Esophagus squamous epithelium (tissue), 5 donors: Measurements from ENCODE around the gene SOS1. TPM values are rescaled to one million over a fixed set of nuclear protein-coding genes. Genes with fewer than 3 reads are reported as not detected.

Source experiments
- DNase-seq: peaks from one replicate; lab custom pipeline; 2025; lab: John Stamatoyannopoulos, UW
- H3K27ac ChIP-seq, 4 donors: fragments of 200-600 bp; sonication (generic); one replicate each; pipeline ENCODE4 v1.5.1; 2016 to 2019; ENCODE audit warnings: mild to moderate bottlenecking in 1 of 4
- H3K27me3 ChIP-seq, 4 donors: fragments of 200-600 bp; sonication (generic); 1 replicate in 3 of 4; 2 replicates in 1 of 4; pipeline versions ENCODE4 v1.5.1 to v1.6.0; 2017 to 2021; ENCODE audit warnings: antibody characterized with exemption in 1 of 4
- H3K36me3 ChIP-seq, 3 donors: fragments of 200-600 bp; sonication (generic); one replicate each; pipeline ENCODE4 v1.5.1; 2016 to 2019
- H3K4me1 ChIP-seq, 3 donors: fragments of 200-600 bp; sonication (generic); one replicate each; pipeline ENCODE4 v1.5.1; 2017 to 2019
- H3K4me3 ChIP-seq, 4 donors: fragments of 200-600 bp; sonication (generic); 1 replicate in 3 of 4; 2 replicates in 1 of 4; pipeline ENCODE4 v1.5.1; 2016 to 2019; ENCODE audit warnings: mild to moderate bottlenecking in 2 of 4, moderate library complexity in 1 of 4
- H3K9me3 ChIP-seq, 3 donors: fragments of 200-600 bp; sonication (generic); one replicate each; pipeline ENCODE4 v1.5.1; 2016 to 2019
- CTCF ChIP-seq, 6 experiments: fragments of 450-650 bp in 4 of 6; fragments of 200-600 bp in 2 of 6; sonication (generic) in 2 of 6; IDR thresholded peaks; one replicate each; pipeline ENCODE4 v1.5.1; 2016 to 2019; ENCODE audit warnings: antibody characterized with exemption in 6 of 6, mild to moderate bottlenecking in 4 of 6, moderate library complexity in 4 of 6
- POLR2A ChIP-seq, 4 donors: fragments of 450-650 bp; IDR thresholded peaks; one replicate each; pipeline ENCODE4 v1.6.1; 2017; ENCODE audit warnings: antibody characterized with exemption in 4 of 4, mild to moderate bottlenecking in 4 of 4, moderate library complexity in 3 of 4
- WGBS, 2 donors: methylation state at CpG; one replicate each; pipeline ENCODE4 v1.1.5; 2018; 5-methylcytosine and 5-hydroxymethylcytosine counted together
- intact Hi-C: fragments of 100-400 bp; cut with DNase I; formaldehyde crosslinking; loops from one replicate; pipeline ENCODE4 v1.15.0; 2022
- total RNA-seq, 4 donors: library from RNA; depleted of rRNA; stranded (reverse); fragments of >200 nt; gene quantifications; one replicate each; pipeline ENCODE4 v1.1.0, GENCODE V29; 2016
- donor health status: DM: yes; HTN: yes; CAD: no.

SOS1 gene
- total RNA-seq, 4 donors from 2014 or later = 15.1 to 48.2 (median 27.8) TPM

- TF ChIP-seq CTCF (IDR thresholded peaks at IDR 0.05) (no peak), POLR2A (IDR thresholded peaks at IDR 0.05) (no peak)
- no peaks in the 10 kb centered on the region for H3K36me3 ChIP-seq
- H3K27me3 ChIP-seq = peaks cover 0 to 18% (median 0%) of the 10 kb centered on the region in 4 donors
- H3K4me1 ChIP-seq = peaks cover 4 to 12% (median 10%) of the 10 kb centered on the region in 3 donors
- no peak overlapping the region for H3K27ac ChIP-seq
- no peak for DNase-seq
- WGBS, 2 donors = 83 to 86% methylated on average over 3 to 4 of the region's 24 CpGs
- H3K9me3 ChIP-seq = no peaks in the 10 kb centered on the region
- peak overlapping the region in 2 of 4 donors; percentile 49 to 65 for H3K4me3 ChIP-seq
- intact Hi-C loops = no loop called here
Observed at GRCh38 chr2:38959466-38959865, 161.4 kb downstream of the SOS1 start.

- intact Hi-C loops = no loop called here
- no peak for DNase-seq
- no peak overlapping the region for H3K4me3 ChIP-seq
- WGBS, 2 donors = 88 to 94% methylated on average over 2 to 3 of the region's 5 CpGs
- H3K4me1 ChIP-seq = peaks cover 4 to 12% (median 10%) of the 10 kb centered on the region in 3 donors
- no peak overlapping the region for H3K27ac ChIP-seq
- TF ChIP-seq CTCF (IDR thresholded peaks at IDR 0.05) (no peak), POLR2A (IDR thresholded peaks at IDR 0.05) (no peak)
- H3K27me3 ChIP-seq = peaks cover 0 to 18% (median 0%) of the 10 kb centered on the region in 4 donors
- H3K9me3 ChIP-seq = no peaks in the 10 kb centered on the region
- no peaks in the 10 kb centered on the region for H3K36me3 ChIP-seq
Observed at GRCh38 chr2:38957972-38958371, 162.9 kb downstream of the SOS1 start.

DNA sequence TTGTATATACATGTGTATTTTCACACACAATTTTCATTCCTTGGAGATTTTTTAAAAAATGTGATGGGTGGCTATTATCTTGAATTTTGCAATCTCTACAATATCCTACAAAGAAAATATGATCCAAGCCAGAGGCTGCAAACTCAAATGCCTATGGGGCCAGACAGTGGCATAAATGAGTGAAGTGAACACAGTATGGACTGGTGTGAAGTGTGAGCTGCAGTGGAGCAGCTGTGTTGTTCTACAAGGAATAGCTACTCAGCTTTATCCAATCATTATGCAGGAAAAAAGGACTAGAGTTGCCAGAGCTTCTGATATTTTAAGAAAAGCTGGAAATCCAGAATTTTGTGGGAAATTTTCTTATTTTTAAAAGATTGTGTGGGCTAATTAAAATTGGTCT lies 169.1 kb downstream of the SOS1 start:
- intact Hi-C loops = no loop called here
- Histone ChIP-seq H3K4me3 (no peak overlapping the region), H3K36me3 (no peaks in the 10 kb centered on the region), H3K27me3 (no peaks in the 10 kb centered on the region), H3K9me3 (no peaks in the 10 kb centered on the region), H3K27ac (no peak overlapping the region), H3K4me1 (peaks cover 0 to 13% (median 4%) of the 10 kb centered on the region in 3 donors)
- DNase-seq = no peak
- no peak for TF ChIP-seq POLR2A (IDR thresholded peaks at IDR 0.05)
- TF ChIP-seq CTCF (IDR thresholded peaks at IDR 0.05) = no peak

- Histone ChIP-seq H3K27me3 (no peaks in the 10 kb centered on the region), H3K9me3 (no peaks in the 10 kb centered on the region), H3K36me3 (no peaks in the 10 kb centered on the region), H3K27ac (no peak overlapping the region), H3K4me1 (peaks cover 0 to 16% (median 4%) of the 10 kb centered on the region in 3 donors), H3K4me3 (no peak overlapping the region)
- no peak for DNase-seq
- intact Hi-C loops = loop anchor here (5.0 kb wide), 1 partner anchor 283 kb away; no protein-coding TSS in a partner anchor
- TF ChIP-seq POLR2A (IDR thresholded peaks at IDR 0.05) (no peak), CTCF (IDR thresholded peaks at IDR 0.05) (no peak)
- 67 to 73% methylated on average over 4 of the region's 4 CpGs for WGBS, 2 donors
Observed at GRCh38 chr2:38948995-38949394, 171.9 kb downstream of the SOS1 start.

- Histone ChIP-seq H3K36me3 (no peaks in the 10 kb centered on the region), H3K27me3 (no peaks in the 10 kb centered on the region), H3K27ac (no peak overlapping the region), H3K4me3 (no peak overlapping the region), H3K4me1 (peaks cover 0 to 16% (median 4%) of the 10 kb centered on the region in 3 donors), H3K9me3 (no peaks in the 10 kb centered on the region)
- no peak for TF ChIP-seq CTCF (IDR thresholded peaks at IDR 0.05)
- TF ChIP-seq POLR2A (IDR thresholded peaks at IDR 0.05) = no peak
- intact Hi-C loops = loop anchor here (5.0 kb wide), 1 partner anchor 284 kb away; no protein-coding TSS in a partner anchor
- no peak for DNase-seq
- 92 to 94% methylated on average over 3 of the region's 3 CpGs for WGBS, 2 donors
Observed at GRCh38 chr2:38948387-38948882, 172.4 kb downstream of the SOS1 start.
